HepG2 (cell line): ENCODE results near the gene SHF. TPM values are rescaled to one million over a fixed set of nuclear protein-coding genes. Genes with fewer than 3 reads are reported as not detected.

Source experiments
- ATAC-seq: fragments of 200-7000 bp; cut with Tn5 transposase; 3 replicates; pipeline ENCODE4 v1.9.1; 2020; ENCODE audit warnings: mild to moderate bottlenecking, moderate library complexity
- BruUV-seq: library from RNA; stranded (reverse); fragments of 400-500 nt; replicated peaks from 2 replicates; lab custom pipeline; 2021; lab: Mats Ljungman, UMichigan
- CTCF ChIA-PET: fragments of 300-600 bp; formaldehyde crosslinking; extraction: SDS; loops from one replicate; lab custom pipeline; 2021; ENCODE audit warnings: low total read pairs, inconsistent platforms, low intra/inter-chr PET ratio; lab: Yijun Ruan, JAX
- POLR2A ChIA-PET: fragments of 350-600 bp; sonication (Branson Sonifier 250); formaldehyde crosslinking; loops from one replicate; lab custom pipeline; 2020; ENCODE audit warnings: antibody characterized with exemption, inconsistent platforms; lab: Yijun Ruan, JAX
- DNase-seq: peaks from one replicate; pipeline ENCODE4 v3.0.0-alpha.2; 2015; ENCODE audit warnings: low spot score
- FAIRE-seq: peaks from 3 replicates; lab custom pipeline; 2011; peaks lifted over from hg19 to GRCh38; lab: Jason Lieb, UNC
- H2AFZ ChIP-seq: one replicate; pipeline ENCODE4 v1.6.1; 2011; ENCODE audit warnings: low read length, inconsistent platforms
- H3K27ac ChIP-seq: fragments of 300-600 bp; 3 replicates; pipeline ENCODE4 v1.8.0; 2011; ENCODE audit warnings: mixed run types, mild to moderate bottlenecking, mixed read lengths, low read length, inconsistent platforms; ENCODE audit not compliant: insufficient read depth; ENCODE audit errors: extremely low read length
- H3K27me3 ChIP-seq, 2 experiments: fragments of 200-600 bp in 1 of 2; 2 replicates in 1 of 2; 3 replicates in 1 of 2; pipeline versions ENCODE4 v1.6.0 to v1.8.0; 2011; ENCODE audit warnings: low read length in 2 of 2, mild to moderate bottlenecking in 2 of 2, moderate library complexity in 2 of 2, inconsistent platforms in 1 of 2; ENCODE audit not compliant: insufficient read depth in 2 of 2, control insufficient read depth in 1 of 2
- H3K36me3 ChIP-seq, 2 experiments: fragments of 200-600 bp in 1 of 2; replicated peaks in 1 of 2; 2 replicates in 1 of 2; 3 replicates in 1 of 2; pipeline versions ENCODE4 v1.5.1 to v1.8.0; 2011; ENCODE audit warnings: low read length in 2 of 2, inconsistent platforms in 1 of 2; ENCODE audit not compliant: insufficient read depth in 2 of 2, control insufficient read depth in 1 of 2
- H3K4me1 ChIP-seq: 2 replicates; pipeline ENCODE4 v1.5.1; 2012; ENCODE audit warnings: low read length, inconsistent platforms; ENCODE audit not compliant: insufficient read depth
- H3K4me2 ChIP-seq: 2 replicates; pipeline ENCODE4 v1.6.0; 2011; ENCODE audit warnings: low read depth, low read length, inconsistent platforms
- H3K4me3 ChIP-seq, 3 experiments: fragments of 200-600 bp in 1 of 3; sonication (generic), shearing (Covaris generic) in 1 of 3; replicated peaks in 1 of 3; 2 replicates each; pipeline ENCODE4 v1.5.1; 2011 to 2016; ENCODE audit warnings: low read length in 3 of 3, inconsistent platforms in 2 of 3, low read depth in 2 of 3, mild to moderate bottlenecking in 2 of 3, control low read depth in 1 of 3, mixed read lengths in 1 of 3; ENCODE audit not compliant: insufficient read depth in 1 of 3
- H3K79me2 ChIP-seq: one replicate; pipeline ENCODE4 v1.6.1; 2011; ENCODE audit warnings: low read length, inconsistent platforms; ENCODE audit not compliant: insufficient read depth
- H3K9ac ChIP-seq: 2 replicates; pipeline ENCODE4 v1.6.0; 2011; ENCODE audit warnings: mild to moderate bottlenecking, low read depth, low read length, inconsistent platforms; ENCODE audit not compliant: insufficient read depth
- H3K9me3 ChIP-seq: 2 replicates; pipeline ENCODE4 v1.5.1; 2012; ENCODE audit warnings: mild to moderate bottlenecking, low read length
- H4K20me1 ChIP-seq: 2 replicates; pipeline ENCODE4 v1.6.0; 2011; ENCODE audit warnings: inconsistent platforms, mild to moderate bottlenecking, low read length, moderate library complexity; ENCODE audit not compliant: insufficient read depth
- GZF1 ChIP-seq: sonication (generic); formaldehyde crosslinking; IDR thresholded peaks from 2 replicates; pipeline ENCODE4 v1.5.1; 2020; ENCODE audit warnings: mild to moderate bottlenecking, missing genetic modification reagents
- SRSF9 ChIP-seq: fragments of 200-400 bp; formaldehyde crosslinking; IDR thresholded peaks from 2 replicates; pipeline ENCODE4 v1.6.1; 2018; ENCODE audit warnings: borderline replicate concordance, mild to moderate bottlenecking, low read depth, low read length; ENCODE audit not compliant: insufficient read depth, poor library complexity, severe bottlenecking
- WGBS: methylation state at CpG from one replicate; pipeline ENCODE4 v1.1.6; 2017; ENCODE audit warnings: low lambda C conversion rate; 5-methylcytosine and 5-hydroxymethylcytosine counted together
- in situ Hi-C: cut with HindIII; loops from 2 replicates; pipeline ENCODE4 v1.10.0; 2017; ENCODE audit warnings: low pct_unique_long_range_greater_than_20kb; ENCODE audit not compliant: extremely low pct_ligation_motif_present
- intact Hi-C: fragments of 100-400 bp; cut with micrococcal nuclease; formaldehyde crosslinking; loops from one replicate; pipeline ENCODE4 v1.10.0; 2022; ENCODE audit not compliant: unreplicated experiment
- polyA plus RNA-seq, 8 experiments: library from polyadenylated mRNA; depleted of rRNA in 3 of 8; stranded (reverse) in 7 of 8; unstranded in 1 of 8; fragments of >200 nt; fragmentation: Illumina TruSeq in 4 of 8; extraction: Trizol in 4 of 8; gene quantifications; 2 replicates each; pipeline versions ENCODE4 v1.2.1 to v1.2.3, GENCODE V29; 2011 to 2016; ENCODE audit warnings: low read depth in 4 of 8, missing spikeins in 1 of 8, mixed read lengths in 1 of 8; ENCODE audit not compliant: insufficient read depth in 1 of 8
- total RNA-seq, 5 experiments: library from RNA; depleted of rRNA; stranded (reverse); fragments of >200 nt; fragmentation: Illumina TruSeq; extraction: Trizol; gene quantifications; 2 replicates each; pipeline ENCODE4 v1.2.3, GENCODE V29; 2016; ENCODE audit warnings: low read depth in 1 of 5
- TF ChIP-seq, protein P1 (sequence below): sonication (generic); formaldehyde crosslinking; IDR thresholded peaks from 2 replicates; pipeline ENCODE4 v1.4.0; 2020; ENCODE audit warnings: mild to moderate bottlenecking, missing genetic modification reagents, borderline replicate concordance
- TF ChIP-seq, protein P2 (sequence below): sonication (generic); formaldehyde crosslinking; IDR thresholded peaks from 2 replicates; pipeline ENCODE4 v1.4.0; 2020; ENCODE audit warnings: mild to moderate bottlenecking, missing genetic modification reagents
- TF ChIP-seq, protein P3 (sequence below): sonication (generic); formaldehyde crosslinking; IDR thresholded peaks from 2 replicates; pipeline ENCODE4 v1.4.0; 2020; ENCODE audit warnings: missing genetic modification reagents

SHF gene
- total and polyA plus RNA-seq, 2 of the 13 experiments (the other 11 are each of a cell fraction or from before 2014, with no cell fraction given), result 20.9 to 25.5 TPM

DNA sequence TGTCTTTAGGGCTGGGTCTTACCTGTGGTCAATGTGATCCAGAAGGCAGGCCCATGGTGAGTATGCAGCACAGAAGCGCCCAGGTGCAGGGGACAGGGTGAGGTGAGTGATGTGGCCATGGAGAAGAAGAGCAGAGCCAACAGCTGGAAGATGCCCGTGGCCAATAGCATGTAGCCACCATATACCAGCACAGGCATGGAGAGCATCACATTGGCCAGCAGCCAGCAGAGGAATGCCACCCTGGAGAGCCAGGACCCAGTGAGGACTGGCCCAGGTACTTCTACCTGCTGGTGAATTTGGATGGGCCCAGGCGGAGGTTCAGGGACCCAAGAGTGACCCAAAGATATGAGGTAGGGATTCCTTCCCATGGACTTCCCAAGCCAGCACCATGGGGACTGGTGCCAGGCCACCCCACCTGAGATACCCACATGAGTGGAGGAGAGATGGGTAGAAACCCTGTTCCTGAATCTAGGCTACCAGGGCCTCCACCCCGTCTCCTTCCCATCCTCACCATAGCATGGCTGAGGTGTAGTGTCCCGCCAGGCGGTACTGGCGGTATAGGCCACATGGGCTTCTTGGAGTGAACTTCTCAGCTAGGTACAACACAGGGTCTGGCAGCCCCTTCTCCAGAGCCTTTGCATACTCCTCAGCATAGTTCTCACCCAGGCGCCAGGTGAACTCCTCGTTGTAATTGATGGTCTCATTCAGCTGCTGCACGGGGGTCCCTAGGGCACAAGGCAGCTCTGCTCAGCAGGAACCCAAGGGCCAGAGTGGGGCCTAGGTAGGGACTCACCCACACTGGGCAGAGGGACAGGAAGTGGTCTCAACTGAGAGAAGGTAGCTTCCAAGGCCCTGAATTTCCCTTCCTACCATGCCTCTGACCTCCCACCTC is 67.4 kb downstream of the SHF start (continued):
- TF ChIP-seq, protein P1, sequence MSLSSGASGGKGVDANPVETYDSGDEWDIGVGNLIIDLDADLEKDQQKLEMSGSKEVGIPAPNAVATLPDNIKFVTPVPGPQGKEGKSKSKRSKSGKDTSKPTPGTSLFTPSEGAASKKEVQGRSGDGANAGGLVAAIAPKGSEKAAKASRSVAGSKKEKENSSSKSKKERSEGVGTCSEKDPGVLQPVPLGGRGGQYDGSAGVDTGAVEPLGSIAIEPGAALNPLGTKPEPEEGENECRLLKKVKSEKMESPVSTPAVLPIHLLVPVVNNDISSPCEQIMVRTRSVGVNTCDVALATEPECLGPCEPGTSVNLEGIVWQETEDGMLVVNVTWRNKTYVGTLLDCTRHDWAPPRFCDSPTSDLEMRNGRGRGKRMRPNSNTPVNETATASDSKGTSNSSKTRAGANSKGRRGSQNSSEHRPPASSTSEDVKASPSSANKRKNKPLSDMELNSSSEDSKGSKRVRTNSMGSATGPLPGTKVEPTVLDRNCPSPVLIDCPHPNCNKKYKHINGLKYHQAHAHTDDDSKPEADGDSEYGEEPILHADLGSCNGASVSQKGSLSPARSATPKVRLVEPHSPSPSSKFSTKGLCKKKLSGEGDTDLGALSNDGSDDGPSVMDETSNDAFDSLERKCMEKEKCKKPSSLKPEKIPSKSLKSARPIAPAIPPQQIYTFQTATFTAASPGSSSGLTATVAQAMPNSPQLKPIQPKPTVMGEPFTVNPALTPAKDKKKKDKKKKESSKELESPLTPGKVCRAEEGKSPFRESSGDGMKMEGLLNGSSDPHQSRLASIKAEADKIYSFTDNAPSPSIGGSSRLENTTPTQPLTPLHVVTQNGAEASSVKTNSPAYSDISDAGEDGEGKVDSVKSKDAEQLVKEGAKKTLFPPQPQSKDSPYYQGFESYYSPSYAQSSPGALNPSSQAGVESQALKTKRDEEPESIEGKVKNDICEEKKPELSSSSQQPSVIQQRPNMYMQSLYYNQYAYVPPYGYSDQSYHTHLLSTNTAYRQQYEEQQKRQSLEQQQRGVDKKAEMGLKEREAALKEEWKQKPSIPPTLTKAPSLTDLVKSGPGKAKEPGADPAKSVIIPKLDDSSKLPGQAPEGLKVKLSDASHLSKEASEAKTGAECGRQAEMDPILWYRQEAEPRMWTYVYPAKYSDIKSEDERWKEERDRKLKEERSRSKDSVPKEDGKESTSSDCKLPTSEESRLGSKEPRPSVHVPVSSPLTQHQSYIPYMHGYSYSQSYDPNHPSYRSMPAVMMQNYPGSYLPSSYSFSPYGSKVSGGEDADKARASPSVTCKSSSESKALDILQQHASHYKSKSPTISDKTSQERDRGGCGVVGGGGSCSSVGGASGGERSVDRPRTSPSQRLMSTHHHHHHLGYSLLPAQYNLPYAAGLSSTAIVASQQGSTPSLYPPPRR (CRISPR knock-in tag), result no peak

DNA sequence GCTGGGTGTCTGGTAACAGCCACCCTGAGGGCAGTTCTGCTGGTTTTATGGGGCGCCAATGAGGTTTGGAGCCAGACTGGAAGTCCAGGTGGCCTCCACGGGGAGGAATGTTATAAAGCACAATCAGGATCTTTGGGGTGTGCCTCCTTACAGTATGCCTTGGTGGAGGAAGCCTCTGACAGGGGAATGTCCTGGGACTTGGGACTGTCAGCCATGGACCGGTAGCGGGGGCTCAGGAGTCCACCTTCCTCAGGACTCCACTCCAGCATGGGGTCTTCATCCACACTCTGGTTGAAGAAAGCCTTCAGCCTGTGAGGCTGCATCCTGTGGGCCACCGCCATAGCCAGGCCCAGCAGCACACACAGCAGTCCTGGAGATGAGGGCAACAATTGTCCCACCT is 68.8 kb downstream of the SHF start:
- no peak for DNase-seq
- WGBS, result 55% methylated on average over 5 of the region's 5 CpGs
- ChIA-PET POLR2A (no interaction called here), CTCF (interaction anchor here (1.3 to 1.9 kb wide), 4 partner anchors 13 to 82 kb away, joined by 3 to 5 read pairs (median 4); no protein-coding TSS in a partner anchor)
- Histone ChIP-seq H3K4me1 (peaks cover 19% of the 10 kb centered on the region), H3K4me3 (no peak overlapping the region), H3K27ac (no peak overlapping the region), H4K20me1 (no peaks in the 10 kb centered on the region), H3K9me3 (no peaks in the 10 kb centered on the region), H3K9ac (no peak overlapping the region), H3K4me2 (no peak overlapping the region), H2AFZ (no peak overlapping the region), H3K27me3 (peaks cover 4 to 27% of the 10 kb centered on the region in 2 experiments), H3K36me3 (no peaks in the 10 kb centered on the region), H3K79me2 (no peaks in the 10 kb centered on the region)
- intact Hi-C loops (loop anchor here (1.0 to 2.0 kb wide), 2 partner anchors 82 to 151 kb away; no protein-coding TSS in a partner anchor), in situ Hi-C loops (no loop called here)
- TF ChIP-seq SRSF9 (no peak), GZF1 (CRISPR knock-in tag) (no peak)
- TF ChIP-seq, protein P2, sequence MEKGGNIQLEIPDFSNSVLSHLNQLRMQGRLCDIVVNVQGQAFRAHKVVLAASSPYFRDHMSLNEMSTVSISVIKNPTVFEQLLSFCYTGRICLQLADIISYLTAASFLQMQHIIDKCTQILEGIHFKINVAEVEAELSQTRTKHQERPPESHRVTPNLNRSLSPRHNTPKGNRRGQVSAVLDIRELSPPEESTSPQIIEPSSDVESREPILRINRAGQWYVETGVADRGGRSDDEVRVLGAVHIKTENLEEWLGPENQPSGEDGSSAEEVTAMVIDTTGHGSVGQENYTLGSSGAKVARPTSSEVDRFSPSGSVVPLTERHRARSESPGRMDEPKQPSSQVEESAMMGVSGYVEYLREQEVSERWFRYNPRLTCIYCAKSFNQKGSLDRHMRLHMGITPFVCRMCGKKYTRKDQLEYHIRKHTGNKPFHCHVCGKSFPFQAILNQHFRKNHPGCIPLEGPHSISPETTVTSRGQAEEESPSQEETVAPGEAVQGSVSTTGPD (CRISPR knock-in tag), result no peak
- TF ChIP-seq, protein P3, sequence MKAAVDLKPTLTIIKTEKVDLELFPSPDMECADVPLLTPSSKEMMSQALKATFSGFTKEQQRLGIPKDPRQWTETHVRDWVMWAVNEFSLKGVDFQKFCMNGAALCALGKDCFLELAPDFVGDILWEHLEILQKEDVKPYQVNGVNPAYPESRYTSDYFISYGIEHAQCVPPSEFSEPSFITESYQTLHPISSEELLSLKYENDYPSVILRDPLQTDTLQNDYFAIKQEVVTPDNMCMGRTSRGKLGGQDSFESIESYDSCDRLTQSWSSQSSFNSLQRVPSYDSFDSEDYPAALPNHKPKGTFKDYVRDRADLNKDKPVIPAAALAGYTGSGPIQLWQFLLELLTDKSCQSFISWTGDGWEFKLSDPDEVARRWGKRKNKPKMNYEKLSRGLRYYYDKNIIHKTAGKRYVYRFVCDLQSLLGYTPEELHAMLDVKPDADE (CRISPR knock-in tag), result no peak
- FAIRE-seq, result no peak
- ATAC-seq, result no peak
- BruUV-seq, result no TSS peak
